Measurements from ENCODE around the gene LRRC66. TPM values are rescaled to one million over a fixed set of nuclear protein-coding genes. Genes with fewer than 3 reads are reported as not detected.

Gene LRRC66
- total and polyA plus RNA-seq, 2 of the 8 experiments (the other 6 are each of a cell fraction or from before 2014, with no cell fraction given), result 0.05 to 0.11 TPM

DNA sequence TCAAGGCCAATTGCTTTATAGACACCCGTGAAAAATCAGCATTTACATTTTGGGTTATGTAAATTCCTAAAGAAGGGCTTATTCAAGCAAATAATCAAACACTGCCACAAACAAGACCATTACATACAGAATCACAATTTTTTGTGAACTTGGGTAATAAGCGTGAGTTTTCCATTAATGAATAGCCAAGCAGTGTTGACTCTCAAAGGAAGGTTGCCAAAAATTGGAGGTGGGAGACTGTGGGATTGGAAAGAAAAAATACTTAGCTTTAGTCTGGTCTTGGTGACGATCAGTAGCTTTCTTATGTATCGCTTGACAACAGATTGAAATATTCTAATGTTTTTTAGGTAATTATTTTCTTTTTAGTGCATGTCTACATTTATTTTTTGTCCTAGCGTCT lies 20.9 kb downstream of the LRRC66 start:
- CTCF ChIA-PET (ENCODE audit: partially characterized antibody), result interaction anchor here (0.8 to 1.1 kb wide), 2 partner anchors 11 to 20 kb away, joined by 3 to 4 read pairs; no protein-coding TSS in a partner anchor
- peaks cover 0 to 5% (median 0%) of the 10 kb centered on the region in 4 experiments; a peak in 1 of 7 replicates for H3K4me1 ChIP-seq (replicated peaks in 1 of 4; ENCODE audit: control insufficient read depth in 3 of 4, insufficient read depth in 4 of 4, low read length in 3 of 4)
- no peaks in the 10 kb centered on the region; a peak in 1 of 4 replicates for H3K9me3 ChIP-seq (ENCODE audit: insufficient read depth in 2 of 2, low read depth in 1 of 2, low read length in 1 of 2)
- no peak overlapping the region for H3K9ac ChIP-seq (replicated peaks in 1 of 4; ENCODE audit: extremely low read depth in 1 of 4, low read depth in 3 of 4, low read length in 3 of 4)
- POLR2A ChIA-PET (ENCODE audit: partially characterized antibody), result no interaction called here
- no peak overlapping the region for H2BK120ac ChIP-seq (replicated peaks; ENCODE audit: low read depth, low read length)
- H3K56ac ChIP-seq (replicated peaks; ENCODE audit: insufficient read length, low read depth, low read length), result no peak overlapping the region
- H4K5ac ChIP-seq (ENCODE audit: insufficient read length, low read depth, low read length), result no peak overlapping the region
- FAIRE-seq (no peak), DNase-seq (ENCODE audit: low read depth in 1 of 2, low spot score in 2 of 2) (no peak)
- H3K79me2 ChIP-seq (ENCODE audit: control insufficient read depth in 1 of 2, insufficient read depth in 2 of 2, low read length in 2 of 2), result no peaks in the 10 kb centered on the region
- no peak overlapping the region for H3K4ac ChIP-seq (replicated peaks; ENCODE audit: insufficient read length, low read depth, low read length)
- H3K18ac ChIP-seq (ENCODE audit: extremely low read depth, low read length), result no peak overlapping the region
- no peaks in the 10 kb centered on the region for H4K20me1 ChIP-seq (replicated peaks in 1 of 2; ENCODE audit: control insufficient read depth in 1 of 2, insufficient read depth in 2 of 2, low read length in 2 of 2)
- H2AFZ ChIP-seq (ENCODE audit: low read length), result no peak overlapping the region
- no peak overlapping the region for H3K4me2 ChIP-seq (ENCODE audit: insufficient read depth in 1 of 2, low read depth in 2 of 2, low read length in 2 of 2)
- H3K27ac ChIP-seq (ENCODE audit: low read depth, low read length), result no peak overlapping the region
- H4K8ac ChIP-seq (ENCODE audit: extremely low read depth, insufficient read depth, low read length), result no peak overlapping the region
- no peaks in the 10 kb centered on the region for H3K23me2 ChIP-seq (ENCODE audit: low read depth, low read length)
- no peak overlapping the region for H3K23ac ChIP-seq (ENCODE audit: insufficient read length)
- H2BK15ac ChIP-seq (ENCODE audit: low read length), result no peak overlapping the region
- H2BK5ac ChIP-seq (ENCODE audit: low read depth, low read length), result no peak overlapping the region
- no peaks in the 10 kb centered on the region for H3K36me3 ChIP-seq (ENCODE audit: control insufficient read depth in 2 of 4, insufficient read depth in 4 of 4, low read length in 3 of 4)
- H3K79me1 ChIP-seq (ENCODE audit: low read depth, low read length), result no peaks in the 10 kb centered on the region
- no peak overlapping the region for H4K91ac ChIP-seq (replicated peaks; ENCODE audit: insufficient read length, low read length)
- no peak overlapping the region for H3K4me3 ChIP-seq (ENCODE audit: extremely low read depth in 1 of 4, insufficient read depth in 2 of 4, low read depth in 3 of 4, low read length in 4 of 4)
- no peaks in the 10 kb centered on the region for H3K27me3 ChIP-seq (replicated peaks in 1 of 4; ENCODE audit: control insufficient read depth in 3 of 4, extremely low read depth in 1 of 4, insufficient read depth in 3 of 4, low read length in 3 of 4)
- H2AK5ac ChIP-seq (ENCODE audit: low read depth, low read length), result no peak overlapping the region
- H3K14ac ChIP-seq (ENCODE audit: insufficient read length), result no peak overlapping the region
- 93% methylated on average over 5 of the region's 5 CpGs; no CpG with 5 or more reads in 1 of the 2 experiments for WGBS, 2 experiments (ENCODE audit: extremely low coverage in 1 of 2, insufficient coverage in 1 of 2, insufficient read length in 1 of 2, insufficient replicate concordance in 2 of 2, low coverage in 1 of 2, low lambda C conversion rate in 2 of 2, missing lambda C conversion rate in 1 of 2)
- H2BK12ac ChIP-seq (ENCODE audit: low read depth, low read length), result no peak overlapping the region
- no peak overlapping the region for H2BK20ac ChIP-seq (ENCODE audit: low read length)
- TF ChIP-seq HDAC2 (IDR thresholded peaks at IDR 0.05; ENCODE audit: borderline replicate concordance in 1 of 2, low read depth in 2 of 2, low read length in 2 of 2), result no peak
- TF ChIP-seq JUND (IDR thresholded peaks at IDR 0.05; ENCODE audit: low read length), result no peak
- no peak for TF ChIP-seq TAF7 (optimal IDR thresholded peaks at IDR 0.05; ENCODE audit: borderline replicate concordance, low read depth, low read length)
- no peak for TF ChIP-seq POU5F1 (IDR thresholded peaks at IDR 0.05; ENCODE audit: low read depth, low read length)
